Stimulated activated naive CD4-positive, alpha-beta T cell (primary cell): Measurements from ENCODE around the gene NEAT1.

Experiments
- DNase-seq, 6 experiments: peaks; one replicate each; lab custom pipeline; 2025; lab: John Stamatoyannopoulos, UW

The NEAT1 gene

DNA sequence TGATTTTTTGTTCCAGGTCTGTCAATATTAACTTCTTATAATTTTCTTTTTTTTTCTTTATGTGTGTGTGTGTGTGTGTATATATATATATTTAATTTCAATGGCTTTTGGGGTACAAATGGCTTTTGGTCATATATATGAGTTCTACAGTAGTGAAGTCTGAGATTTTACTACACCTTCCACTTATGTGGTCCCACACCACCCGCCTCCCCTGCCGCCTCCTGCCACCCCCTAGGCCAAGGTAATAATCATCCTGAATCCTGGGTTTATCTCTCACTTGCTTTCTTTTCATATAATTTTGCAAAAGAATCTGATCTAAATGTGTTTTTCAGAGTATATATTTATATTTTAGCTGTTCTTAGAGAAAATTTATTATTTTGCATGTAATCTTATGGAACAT is 11.1 kb downstream of the NEAT1 start:
- no peak for DNase-seq

GRCh38 chr11:65434057-65434666 is 11.6 kb downstream of the NEAT1 start:
- no peak for DNase-seq

DNA sequence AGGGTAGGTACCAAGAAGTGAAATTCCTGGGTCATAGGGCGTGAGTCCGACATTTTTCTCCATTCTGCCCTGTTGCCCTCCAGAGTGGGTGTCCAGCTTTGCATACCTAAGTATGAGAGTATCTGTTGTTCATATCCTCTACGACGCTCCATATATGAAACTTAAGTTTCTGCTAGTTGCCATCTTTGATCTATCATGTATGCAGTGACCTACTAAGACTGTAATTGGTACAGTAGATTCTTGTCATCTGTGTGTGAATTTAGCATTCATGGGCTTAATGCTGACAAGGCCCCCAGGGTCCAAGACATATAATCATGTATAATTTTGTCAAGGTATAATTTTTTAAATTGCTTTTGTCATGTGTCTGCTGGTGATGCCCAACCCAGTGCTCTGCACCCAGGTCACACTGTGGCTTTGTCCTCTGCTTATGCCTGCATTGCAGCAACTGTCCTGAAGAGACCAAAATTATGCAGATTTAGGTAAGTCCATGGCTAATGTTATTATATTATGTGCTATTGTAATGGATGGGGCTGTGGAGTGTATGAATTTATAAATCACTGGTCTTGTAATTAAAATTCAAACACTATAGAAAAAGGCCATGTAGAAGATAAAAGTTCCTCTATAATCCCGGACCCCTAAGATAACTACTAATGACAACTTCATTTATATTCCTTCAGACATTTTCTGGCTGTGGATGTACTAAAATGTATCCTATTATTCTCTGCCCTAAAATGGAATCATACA is 12.2 kb downstream of the NEAT1 start:
- no peak for DNase-seq

- no peak for DNase-seq
Measured at GRCh38 chr11:65435411-65435931, 12.9 kb downstream of the NEAT1 start.

GRCh38 chr11:65435981-65436411 is 13.4 kb downstream of the NEAT1 start:
- no peak for DNase-seq

DNA sequence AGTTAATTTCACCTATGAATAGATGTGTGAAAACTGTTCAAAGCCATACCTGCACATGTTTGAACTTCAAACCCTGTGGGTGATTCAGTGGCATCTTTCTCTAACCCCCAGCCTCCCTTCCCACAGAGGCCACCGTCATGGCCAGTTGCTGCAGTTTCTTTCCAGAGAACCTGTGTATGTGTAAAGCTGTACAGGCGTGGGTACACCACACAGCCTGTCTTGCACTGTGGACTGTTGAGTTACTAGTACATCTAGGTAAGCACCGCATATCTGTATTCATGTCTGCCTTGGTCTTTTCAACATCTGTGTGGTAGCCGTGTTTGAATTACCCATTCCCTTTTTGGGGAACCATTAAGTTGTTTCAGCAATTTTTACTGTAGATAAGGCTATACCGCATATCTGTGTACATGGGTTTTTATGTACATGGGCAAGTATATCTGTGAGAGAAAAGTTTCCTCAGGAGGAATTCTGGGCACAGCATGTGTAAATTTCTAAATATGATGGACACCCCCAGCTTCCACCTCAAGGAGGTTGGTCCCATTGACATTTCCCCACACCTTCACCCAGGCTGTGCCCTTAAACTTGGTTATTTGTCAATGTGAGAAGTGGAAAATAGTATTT is 13.9 kb downstream of the NEAT1 start:
- DNase-seq, result no peak

- DNase-seq, result no peak
Measured at GRCh38 chr11:65437436-65438227, 15.0 kb downstream of the NEAT1 start.

DNA sequence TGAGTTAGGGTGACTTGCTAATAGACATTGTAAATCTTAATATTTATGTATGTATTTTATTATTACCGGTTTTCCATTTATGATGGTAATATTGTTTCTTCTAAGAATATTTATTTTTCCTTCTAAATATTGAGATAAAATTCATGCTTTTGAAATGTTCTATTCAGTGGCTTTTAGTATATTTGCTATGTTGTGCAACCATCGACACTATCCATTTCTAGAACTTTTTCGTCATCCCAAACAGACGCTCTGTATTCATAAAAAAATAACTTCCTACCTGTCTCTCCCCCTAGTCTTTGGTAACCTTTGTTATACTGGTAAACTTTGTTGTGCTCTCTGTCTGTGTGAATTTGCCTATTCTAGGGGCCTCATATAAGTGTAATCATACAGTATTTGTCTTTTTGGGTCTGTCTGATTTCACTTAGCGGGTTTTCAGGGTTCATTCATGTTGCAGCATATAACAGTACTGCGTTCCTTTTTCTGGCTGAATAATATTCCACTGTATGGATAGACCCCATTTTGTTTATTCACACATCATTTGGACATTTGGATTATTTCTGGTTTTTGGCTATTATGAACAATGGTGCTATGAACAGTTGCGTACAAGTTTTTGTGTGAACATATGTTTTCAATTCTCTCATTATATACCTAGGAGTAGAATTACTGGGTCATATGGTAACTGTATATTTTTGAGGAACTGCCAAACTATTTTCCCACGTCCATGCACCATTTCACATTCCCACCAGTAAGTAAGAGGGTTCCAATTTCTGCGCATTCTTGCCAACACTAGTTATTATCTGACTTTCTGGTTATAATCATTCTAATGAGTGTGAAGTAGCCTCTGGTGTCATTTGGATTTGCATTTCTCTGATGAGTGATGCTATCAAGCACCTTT is 15.9 kb downstream of the NEAT1 start:
- DNase-seq, result no peak

GRCh38 chr11:65439331-65440181 is 17.0 kb downstream of the NEAT1 start:
- DNase-seq, result no peak

GRCh38 chr11:65440831-65441499 is 18.4 kb downstream of the NEAT1 start:
- DNase-seq, result no peak

- DNase-seq, result no peak
Measured at GRCh38 chr11:65442842-65443331, 20.3 kb downstream of the NEAT1 start.

GRCh38 chr11:65444314-65445051 is 21.9 kb downstream of the NEAT1 start:
- DNase-seq, result no peak

DNA sequence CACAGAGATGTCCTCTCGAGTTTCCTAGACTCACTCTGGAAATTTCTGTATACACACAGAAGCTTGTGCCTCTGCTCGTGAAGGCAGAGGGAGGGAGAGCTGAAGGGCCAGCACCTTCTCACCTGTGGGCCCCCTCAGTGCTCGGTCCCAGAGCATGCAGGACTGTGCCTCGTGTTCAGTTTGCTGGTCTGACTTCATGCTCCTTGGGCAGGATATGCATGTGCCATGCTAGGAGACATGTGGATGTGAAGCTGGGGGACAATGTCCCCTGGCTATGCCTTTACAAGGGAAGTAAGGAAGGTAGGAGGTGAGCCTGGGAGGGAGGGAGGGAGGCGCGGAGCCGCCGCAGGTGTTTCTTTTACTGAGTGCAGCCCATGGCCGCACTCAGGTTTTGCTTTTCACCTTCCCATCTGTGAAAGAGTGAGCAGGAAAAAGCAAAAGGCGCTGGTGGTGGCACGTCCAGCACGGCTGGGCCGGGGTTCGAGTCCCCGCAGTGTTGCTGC is 22.6 kb downstream of the NEAT1 start:
- DNase-seq, result no peak

GRCh38 chr11:65445604-65446445 is 23.2 kb downstream of the NEAT1 start:
- no peak for DNase-seq

GRCh38 chr11:65446446-65447277 is 24.1 kb downstream of the NEAT1 start:
- DNase-seq, result no peak

DNA sequence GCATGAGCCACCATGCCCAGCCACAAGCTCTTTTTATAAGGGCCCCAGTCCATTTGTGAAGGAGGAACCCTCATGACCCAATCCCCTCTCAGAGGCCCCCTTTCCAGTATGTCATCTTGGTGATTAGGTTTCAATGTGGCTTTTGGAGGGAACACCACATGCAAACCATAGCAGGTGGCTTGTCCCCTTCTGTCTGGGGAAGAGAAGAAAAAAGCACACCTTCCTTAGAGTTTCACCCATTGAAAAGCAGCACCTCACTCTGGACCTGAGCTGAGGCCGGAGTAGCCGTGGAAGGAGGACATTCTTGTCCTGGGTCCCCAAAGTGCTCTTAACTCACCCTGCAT is 25.4 kb downstream of the NEAT1 start:
- no peak for DNase-seq
